H1 (cell line): Measurements from ENCODE around the gene ADARB2. TPM values are rescaled to one million over a fixed set of nuclear protein-coding genes. Genes with fewer than 3 reads are reported as not detected.

Experiments used
- CTCF ChIA-PET: fragments of 300-600 bp; sonication (Branson Sonifier 250); formaldehyde crosslinking; loops from one replicate; lab custom pipeline; 2021; ENCODE audit not compliant: partially characterized antibody; lab: Charles Lee
- POLR2A ChIA-PET: fragments of 300-600 bp; sonication (Branson Sonifier 250); formaldehyde crosslinking; loops from one replicate; lab custom pipeline; 2021; ENCODE audit warnings: inconsistent platforms; ENCODE audit not compliant: partially characterized antibody; lab: Charles Lee
- DNase-seq, 2 experiments: peaks; one replicate each; pipeline versions ENCODE4 v3.0.0 to v3.0.0-alpha.2; 2010 to 2022; ENCODE audit warnings: low spot score in 2 of 2, low read depth in 1 of 2, mixed read lengths in 1 of 2
- FAIRE-seq: peaks from 2 replicates; lab custom pipeline; 2011; peaks lifted over from hg19 to GRCh38; lab: Jason Lieb, UNC
- H2AFZ ChIP-seq: 2 replicates; pipeline ENCODE4 v1.8.1; 2012; ENCODE audit warnings: low read length, inconsistent platforms
- H2AK5ac ChIP-seq: 2 replicates; pipeline ENCODE4 v1.6.1; 2013; ENCODE audit warnings: low read depth, low read length
- H2BK120ac ChIP-seq: replicated peaks from 2 replicates; pipeline ENCODE3; 2013; ENCODE audit warnings: low read depth, low read length, inconsistent platforms
- H2BK12ac ChIP-seq: 2 replicates; pipeline ENCODE4 v1.6.1; 2013; ENCODE audit warnings: low read depth, low read length
- H2BK15ac ChIP-seq: 2 replicates; pipeline ENCODE4 v1.6.1; 2013; ENCODE audit warnings: low read length
- H2BK20ac ChIP-seq: 2 replicates; pipeline ENCODE4 v1.6.1; 2013; ENCODE audit warnings: low read length
- H2BK5ac ChIP-seq: 2 replicates; pipeline ENCODE4 v1.6.1; 2013; ENCODE audit warnings: low read depth, low read length
- H3K14ac ChIP-seq: 2 replicates; pipeline ENCODE4 v1.6.1; 2013; ENCODE audit warnings: inconsistent platforms; ENCODE audit not compliant: insufficient read length
- H3K18ac ChIP-seq: 2 replicates; pipeline ENCODE4 v1.6.1; 2013; ENCODE audit warnings: low read length; ENCODE audit errors: extremely low read depth
- H3K23ac ChIP-seq: 2 replicates; pipeline ENCODE4 v1.6.1; 2013; ENCODE audit warnings: inconsistent platforms; ENCODE audit not compliant: insufficient read length
- H3K23me2 ChIP-seq: 2 replicates; pipeline ENCODE4 v1.6.1; 2013; ENCODE audit warnings: low read depth, low read length
- H3K27ac ChIP-seq: 2 replicates; pipeline ENCODE4 v1.6.1; 2011; ENCODE audit warnings: low read depth, low read length, inconsistent platforms
- H3K27me3 ChIP-seq, 4 experiments: replicated peaks in 1 of 4; 1 replicate in 1 of 4; 2 replicates in 3 of 4; pipeline versions ENCODE4 v1.6.1 to v1.8.1; 2011 to 2013; ENCODE audit warnings: low read length in 3 of 4, mild to moderate bottlenecking in 3 of 4, inconsistent platforms in 2 of 4, mixed read lengths in 2 of 4, moderate library complexity in 1 of 4; ENCODE audit not compliant: control insufficient read depth in 3 of 4, insufficient read depth in 3 of 4; ENCODE audit errors: extremely low read depth in 1 of 4
- H3K36me3 ChIP-seq, 4 experiments: 2 replicates each; pipeline versions ENCODE4 v1.6.1 to v1.8.1; 2011 to 2013; ENCODE audit warnings: mild to moderate bottlenecking in 4 of 4, low read length in 3 of 4, moderate library complexity in 2 of 4, control low read depth in 1 of 4, inconsistent platforms in 1 of 4; ENCODE audit not compliant: insufficient read depth in 4 of 4, control insufficient read depth in 2 of 4
- H3K4ac ChIP-seq: replicated peaks from 2 replicates; pipeline ENCODE3; 2013; ENCODE audit warnings: low read length, low read depth, mixed read lengths, inconsistent platforms; ENCODE audit not compliant: insufficient read length
- H3K4me1 ChIP-seq, 4 experiments: replicated peaks in 1 of 4; 1 replicate in 1 of 4; 2 replicates in 3 of 4; pipeline versions ENCODE4 v1.6.1 to v1.8.1; 2011 to 2013; ENCODE audit warnings: low read length in 3 of 4, inconsistent platforms in 2 of 4, mixed read lengths in 1 of 4; ENCODE audit not compliant: insufficient read depth in 4 of 4, control insufficient read depth in 3 of 4
- H3K4me2 ChIP-seq, 2 experiments: 2 replicates each; pipeline versions ENCODE4 v1.6.1 to v1.8.1; 2011 to 2013; ENCODE audit warnings: low read depth in 2 of 2, low read length in 2 of 2, control low read depth in 1 of 2, inconsistent platforms in 1 of 2, mild to moderate bottlenecking in 1 of 2; ENCODE audit not compliant: insufficient read depth in 1 of 2
- H3K4me3 ChIP-seq, 4 experiments: fragments of 200-600, 300-600 bp in 1 of 4; sonication (generic), shearing (Covaris generic), sonication (Bioruptor Twin) in 1 of 4; 2 replicates each; pipeline versions ENCODE4 v1.5.1 to v1.8.1; 2011 to 2016; ENCODE audit warnings: low read length in 4 of 4, low read depth in 3 of 4, control low read depth in 2 of 4, inconsistent platforms in 2 of 4, mild to moderate bottlenecking in 2 of 4, mixed read lengths in 1 of 4, moderate library complexity in 1 of 4; ENCODE audit not compliant: insufficient read depth in 2 of 4; ENCODE audit errors: extremely low read depth in 1 of 4
- H3K56ac ChIP-seq: replicated peaks from 2 replicates; pipeline ENCODE3; 2013; ENCODE audit warnings: low read depth, mild to moderate bottlenecking, mixed read lengths, low read length, inconsistent platforms; ENCODE audit not compliant: insufficient read length
- H3K79me1 ChIP-seq: 2 replicates; pipeline ENCODE4 v1.6.1; 2013; ENCODE audit warnings: low read depth, low read length, control low read depth
- H3K79me2 ChIP-seq, 2 experiments: 2 replicates each; pipeline versions ENCODE4 v1.6.1 to v1.8.1; 2012 to 2013; ENCODE audit warnings: low read length in 2 of 2, mild to moderate bottlenecking in 2 of 2, inconsistent platforms in 1 of 2; ENCODE audit not compliant: insufficient read depth in 2 of 2, control insufficient read depth in 1 of 2
- H3K9ac ChIP-seq, 4 experiments: replicated peaks in 1 of 4; 1 replicate in 1 of 4; 2 replicates in 3 of 4; pipeline versions ENCODE4 v1.6.1 to v1.8.1; 2011 to 2013; ENCODE audit warnings: low read depth in 3 of 4, low read length in 3 of 4, control low read depth in 2 of 4, mild to moderate bottlenecking in 2 of 4, moderate library complexity in 2 of 4, inconsistent platforms in 1 of 4; ENCODE audit errors: extremely low read depth in 1 of 4
- H3K9me3 ChIP-seq, 2 experiments: 2 replicates each; pipeline versions ENCODE4 v1.6.1 to v1.8.1; 2012 to 2013; ENCODE audit warnings: mild to moderate bottlenecking in 2 of 2, moderate library complexity in 2 of 2, control low read depth in 1 of 2, inconsistent platforms in 1 of 2, low read depth in 1 of 2, low read length in 1 of 2, mixed read lengths in 1 of 2; ENCODE audit not compliant: insufficient read depth in 2 of 2
- H4K20me1 ChIP-seq, 2 experiments: replicated peaks in 1 of 2; 2 replicates each; pipeline versions ENCODE3 to v1.8.1; 2011 to 2013; ENCODE audit warnings: inconsistent platforms in 2 of 2, low read length in 2 of 2, mild to moderate bottlenecking in 1 of 2; ENCODE audit not compliant: insufficient read depth in 2 of 2, control insufficient read depth in 1 of 2
- H4K5ac ChIP-seq: 2 replicates; pipeline ENCODE4 v1.6.1; 2013; ENCODE audit warnings: low read length, low read depth, mixed read lengths, inconsistent platforms; ENCODE audit not compliant: insufficient read length
- H4K8ac ChIP-seq: 2 replicates; pipeline ENCODE4 v1.8.0; 2013; ENCODE audit warnings: mild to moderate bottlenecking, moderate library complexity, low read length, inconsistent platforms; ENCODE audit not compliant: insufficient read depth; ENCODE audit errors: extremely low read depth
- H4K91ac ChIP-seq: replicated peaks from 2 replicates; pipeline ENCODE3; 2013; ENCODE audit warnings: low read length, mixed read lengths, inconsistent platforms; ENCODE audit not compliant: insufficient read length
- EP300 ChIP-seq, 2 experiments: IDR thresholded peaks; 1 replicate in 1 of 2; 2 replicates in 1 of 2; pipeline ENCODE4 v1.6.1; 2011 to 2012; ENCODE audit warnings: low read depth in 2 of 2, low read length in 2 of 2, mild to moderate bottlenecking in 2 of 2, borderline replicate concordance in 1 of 2, inconsistent platforms in 1 of 2, moderate library complexity in 1 of 2
- NRF1 ChIP-seq: IDR thresholded peaks from 2 replicates; pipeline ENCODE4 v1.6.1; 2011; ENCODE audit warnings: mild to moderate bottlenecking, low read depth, low read length, improper control_type of control experiment
- SRF ChIP-seq: IDR thresholded peaks from 2 replicates; pipeline ENCODE4 v1.6.1; 2011; ENCODE audit warnings: mild to moderate bottlenecking, low read depth, low read length, moderate library complexity
- YY1 ChIP-seq: IDR thresholded peaks from 2 replicates; pipeline ENCODE4 v1.6.1; 2011; ENCODE audit warnings: low read depth, mild to moderate bottlenecking, low read length
- ZNF274 ChIP-seq: IDR thresholded peaks from 2 replicates; pipeline ENCODE4 v1.7.0; 2012; ENCODE audit warnings: low read length, borderline replicate concordance; ENCODE audit errors: extremely low read depth
- WGBS, 2 experiments: shearing (Covaris generic) in 1 of 2; methylation state at CpG; one replicate each; pipeline versions ENCODE4 v1.1.6 to v1.1.7; 2013 to 2015; ENCODE audit warnings: low lambda C conversion rate in 2 of 2, mixed read lengths in 2 of 2, inconsistent platforms in 1 of 2, low coverage in 1 of 2, missing lambda C conversion rate in 1 of 2; ENCODE audit not compliant: insufficient replicate concordance in 2 of 2, insufficient coverage in 1 of 2, insufficient read length in 1 of 2; ENCODE audit errors: extremely low coverage in 1 of 2, missing lambda C conversion rate in 1 of 2; 5-methylcytosine and 5-hydroxymethylcytosine counted together
- polyA plus RNA-seq, 7 experiments: library from polyadenylated mRNA; depleted of rRNA in 3 of 7; stranded (reverse) in 5 of 7; unstranded in 2 of 7; fragments of >200 nt in 5 of 7; fragments of 200-250 nt in 2 of 7; gene quantifications; 1 replicate in 5 of 7; 2 replicates in 1 of 7; 4 replicates in 1 of 7; pipeline versions ENCODE4 v1.2.1 to v1.2.3, GENCODE V29; 2011 to 2013; ENCODE audit warnings: missing spikeins in 2 of 7, mixed read lengths in 2 of 7
- total RNA-seq: library from RNA; stranded (reverse); fragmentation: NEBNext Ultra II Directional; extraction: Animal tissue kit (Norgen Biotek cat#: 25700); gene quantifications from 2 replicates; pipeline ENCODE4 v1.2.1, GENCODE V29; 2021
- TF ChIP-seq, protein P1 (sequence below): IDR thresholded peaks from 2 replicates; pipeline ENCODE4 v1.6.1; 2012; ENCODE audit warnings: inconsistent platforms

ADARB2 gene
- total and polyA plus RNA-seq, 2 of the 8 experiments (the other 6 are each of a cell fraction or from before 2014, with no cell fraction given): 2.2 to 2.8 TPM

DNA sequence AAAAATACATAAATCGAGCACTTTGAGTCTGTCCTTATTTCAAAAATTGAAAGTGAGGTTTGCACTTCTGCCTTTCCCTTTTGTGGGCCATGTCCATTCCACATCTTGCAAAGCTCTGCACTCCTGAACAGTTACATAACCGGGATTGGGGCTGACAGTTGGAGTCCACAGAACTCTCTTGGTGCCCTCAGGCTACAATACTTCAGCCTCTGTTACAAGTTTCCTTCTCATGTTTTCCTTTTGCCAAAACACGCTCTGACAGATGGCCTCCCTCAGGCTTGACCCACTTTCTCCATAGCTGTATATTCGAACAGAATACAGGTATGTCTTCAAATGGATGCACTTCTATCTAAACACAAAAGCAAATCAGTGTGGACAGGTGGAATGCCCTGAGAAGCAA, 345.2 kb downstream of the ADARB2 start:
- no peak overlapping the region for H2BK15ac ChIP-seq
- FAIRE-seq (no peak), DNase-seq (no peak)
- H3K23me2 ChIP-seq: no peaks in the 10 kb centered on the region
- no peak overlapping the region for H3K18ac ChIP-seq
- no peak overlapping the region for H2BK5ac ChIP-seq
- no peak overlapping the region for H3K14ac ChIP-seq
- H2AFZ ChIP-seq: no peak overlapping the region
- 90% methylated on average over 4 of the region's 4 CpGs; no CpG with 5 or more reads in 1 of the 2 experiments for WGBS, 2 experiments
- H4K20me1 ChIP-seq: no peaks in the 10 kb centered on the region
- no peak overlapping the region for H3K23ac ChIP-seq
- TF ChIP-seq EP300 (IDR thresholded peaks at IDR 0.05; ENCODE audit: borderline replicate concordance in 1 of 2, low read depth in 2 of 2, low read length in 2 of 2) (no peak), SRF (no peak), YY1 (no peak), NRF1 (no peak), ZNF274 (no peak)
- TF ChIP-seq, protein P1, sequence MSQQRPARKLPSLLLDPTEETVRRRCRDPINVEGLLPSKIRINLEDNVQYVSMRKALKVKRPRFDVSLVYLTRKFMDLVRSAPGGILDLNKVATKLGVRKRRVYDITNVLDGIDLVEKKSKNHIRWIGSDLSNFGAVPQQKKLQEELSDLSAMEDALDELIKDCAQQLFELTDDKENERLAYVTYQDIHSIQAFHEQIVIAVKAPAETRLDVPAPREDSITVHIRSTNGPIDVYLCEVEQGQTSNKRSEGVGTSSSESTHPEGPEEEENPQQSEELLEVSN: no peak
- no peak overlapping the region for H3K9ac ChIP-seq
- POLR2A ChIA-PET: no interaction called here
- no peak overlapping the region for H3K4me3 ChIP-seq
- no peaks in the 10 kb centered on the region for H3K9me3 ChIP-seq
- H4K5ac ChIP-seq: no peak overlapping the region
- H2BK20ac ChIP-seq: no peak overlapping the region
- H4K8ac ChIP-seq: no peak overlapping the region
- H2BK120ac ChIP-seq: no peak overlapping the region
- no peak overlapping the region for H3K4ac ChIP-seq
- H3K27ac ChIP-seq: no peak overlapping the region
- H2BK12ac ChIP-seq: no peak overlapping the region
- H3K79me2 ChIP-seq: no peaks in the 10 kb centered on the region
- H3K27me3 ChIP-seq: no peaks in the 10 kb centered on the region
- H3K79me1 ChIP-seq: no peaks in the 10 kb centered on the region
- H3K36me3 ChIP-seq: no peaks in the 10 kb centered on the region
- no peak overlapping the region for H3K4me2 ChIP-seq
- H3K56ac ChIP-seq: no peak overlapping the region
- no peak overlapping the region for H4K91ac ChIP-seq
- H3K4me1 ChIP-seq: no peaks in the 10 kb centered on the region
- no peak overlapping the region for H2AK5ac ChIP-seq
- CTCF ChIA-PET: interaction anchor here (0.6 to 3.5 kb wide), 6 partner anchors 11 to 232 kb away, joined by 4 to 11 read pairs (median 8); no protein-coding TSS in a partner anchor
